GM12878 (cell line): ENCODE results near the gene ESR2. TPM values are rescaled to one million over a fixed set of nuclear protein-coding genes. Genes with fewer than 3 reads are reported as not detected.

ENCODE experiments used
- ATF7 ChIP-seq: fragments of 450-650 bp; IDR thresholded peaks from 2 replicates; pipeline ENCODE4 v1.6.1; 2016; ENCODE audit warnings: low read depth, mild to moderate bottlenecking
- CREB1 ChIP-seq: IDR thresholded peaks from 2 replicates; pipeline ENCODE4 v1.6.1; 2012; ENCODE audit warnings: low read depth, mild to moderate bottlenecking, inconsistent platforms
- ETV6 ChIP-seq, 2 experiments: fragments of 450-650 bp in 1 of 2; IDR thresholded peaks in 1 of 2; conservative IDR thresholded peaks in 1 of 2; 2 replicates each; pipeline ENCODE4 v1.6.1; 2014; ENCODE audit warnings: antibody characterized with exemption in 1 of 2, borderline replicate concordance in 1 of 2, low read depth in 1 of 2, mild to moderate bottlenecking in 1 of 2, moderate library complexity in 1 of 2
- HCFC1 ChIP-seq: fragments of 150-350 bp; IDR thresholded peaks from 2 replicates; pipeline ENCODE4 v1.6.1; 2014; ENCODE audit warnings: low read length
- MEF2B ChIP-seq: fragments of 450-650 bp; IDR thresholded peaks from 2 replicates; pipeline ENCODE4 v1.6.1; 2018; ENCODE audit warnings: mild to moderate bottlenecking, moderate library complexity; ENCODE audit not compliant: partially characterized antibody, poor library complexity, severe bottlenecking
- NFXL1 ChIP-seq: fragments of 450-650 bp; IDR thresholded peaks from 2 replicates; pipeline ENCODE4 v1.6.1; 2017; ENCODE audit warnings: antibody characterized with exemption, mild to moderate bottlenecking, borderline replicate concordance
- PAX5 ChIP-seq: IDR thresholded peaks from 2 replicates; pipeline ENCODE4 v1.6.1; 2011; ENCODE audit warnings: low read depth, low read length, borderline replicate concordance
- RCOR1 ChIP-seq: conservative IDR thresholded peaks from 2 replicates; pipeline ENCODE4 v1.6.1; 2012; ENCODE audit warnings: low read depth, low read length, improper control_type of control experiment
- SIN3A ChIP-seq: IDR thresholded peaks from 2 replicates; pipeline ENCODE4 v1.6.1; 2012; ENCODE audit warnings: low read depth, low read length, improper control_type of control experiment
- TAF1 ChIP-seq: IDR thresholded peaks from 2 replicates; pipeline ENCODE4 v1.6.1; 2011; ENCODE audit warnings: mild to moderate bottlenecking, low read depth, low read length, borderline replicate concordance
- USF2 ChIP-seq: IDR thresholded peaks from 2 replicates; pipeline ENCODE4 v1.6.1; 2011; ENCODE audit warnings: low read depth, low read length, improper control_type of control experiment, borderline replicate concordance
- ZNF687 ChIP-seq: fragments of 450-650 bp; IDR thresholded peaks from 2 replicates; pipeline ENCODE4 v1.6.1; 2017; ENCODE audit warnings: mild to moderate bottlenecking, moderate library complexity
- polyA plus RNA-seq, 11 experiments: library from polyadenylated mRNA; depleted of rRNA in 4 of 11; unstranded in 6 of 11; stranded (reverse) in 5 of 11; fragments of >200 nt; fragmentation: Nextera tagmentation in 4 of 11; fragmentation: Illumina TruSeq in 1 of 11; extraction: Ambion mirVana in 4 of 11; extraction: Trizol in 1 of 11; gene quantifications; 1 replicate in 1 of 11; 2 replicates in 10 of 11; pipeline versions ENCODE4 v1.2.1 to v1.2.3, GENCODE V29; 2011 to 2016; ENCODE audit warnings: inconsistent platforms in 2 of 11, missing spikeins in 2 of 11, low read depth in 1 of 11
- total RNA-seq, 4 experiments: library from RNA; depleted of rRNA in 3 of 4; stranded (reverse); fragments of >200 nt in 3 of 4; fragmentation: Illumina TruSeq in 1 of 4; extraction: Trizol in 1 of 4; gene quantifications; 2 replicates each; pipeline versions ENCODE4 v1.2.1 to v1.2.3, GENCODE V29; 2013 to 2021
- TF ChIP-seq, protein P1 (sequence below): fragments of 450-650 bp; IDR thresholded peaks from 2 replicates; pipeline ENCODE4 v1.6.1; 2017; ENCODE audit warnings: antibody characterized with exemption, mild to moderate bottlenecking, moderate library complexity
- TF ChIP-seq, protein P2 (sequence below): IDR thresholded peaks from 2 replicates; pipeline ENCODE4 v1.6.1; 2011; ENCODE audit warnings: low read depth, mild to moderate bottlenecking, low read length, moderate library complexity, borderline replicate concordance; ENCODE audit errors: extremely low read depth
- TF ChIP-seq, protein P3 (sequence below): IDR thresholded peaks from 2 replicates; pipeline ENCODE4 v1.6.1; 2012; ENCODE audit warnings: improper control_type of control experiment, low read depth, low read length; ENCODE audit not compliant: insufficient replicate concordance

The ESR2 gene
- total and polyA plus RNA-seq, 10 of the 15 experiments (the other 5 are each of a cell fraction or from before 2014, with no cell fraction given) = 0.29 to 2.6 (median 0.81) TPM

GRCh38 chr14:64210216-64210615 lies 84.0 kb downstream of the ESR2 start (continued):
- TF ChIP-seq, protein P1, sequence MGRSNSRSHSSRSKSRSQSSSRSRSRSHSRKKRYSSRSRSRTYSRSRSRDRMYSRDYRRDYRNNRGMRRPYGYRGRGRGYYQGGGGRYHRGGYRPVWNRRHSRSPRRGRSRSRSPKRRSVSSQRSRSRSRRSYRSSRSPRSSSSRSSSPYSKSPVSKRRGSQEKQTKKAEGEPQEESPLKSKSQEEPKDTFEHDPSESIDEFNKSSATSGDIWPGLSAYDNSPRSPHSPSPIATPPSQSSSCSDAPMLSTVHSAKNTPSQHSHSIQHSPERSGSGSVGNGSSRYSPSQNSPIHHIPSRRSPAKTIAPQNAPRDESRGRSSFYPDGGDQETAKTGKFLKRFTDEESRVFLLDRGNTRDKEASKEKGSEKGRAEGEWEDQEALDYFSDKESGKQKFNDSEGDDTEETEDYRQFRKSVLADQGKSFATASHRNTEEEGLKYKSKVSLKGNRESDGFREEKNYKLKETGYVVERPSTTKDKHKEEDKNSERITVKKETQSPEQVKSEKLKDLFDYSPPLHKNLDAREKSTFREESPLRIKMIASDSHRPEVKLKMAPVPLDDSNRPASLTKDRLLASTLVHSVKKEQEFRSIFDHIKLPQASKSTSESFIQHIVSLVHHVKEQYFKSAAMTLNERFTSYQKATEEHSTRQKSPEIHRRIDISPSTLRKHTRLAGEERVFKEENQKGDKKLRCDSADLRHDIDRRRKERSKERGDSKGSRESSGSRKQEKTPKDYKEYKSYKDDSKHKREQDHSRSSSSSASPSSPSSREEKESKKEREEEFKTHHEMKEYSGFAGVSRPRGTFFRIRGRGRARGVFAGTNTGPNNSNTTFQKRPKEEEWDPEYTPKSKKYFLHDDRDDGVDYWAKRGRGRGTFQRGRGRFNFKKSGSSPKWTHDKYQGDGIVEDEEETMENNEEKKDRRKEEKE = no peak
- TF ChIP-seq PAX5 (no peak), TAF1 (no peak), NFXL1 (no peak), SIN3A (no peak), USF2 (no peak), RCOR1 (no peak), ATF7 (no peak), CREB1 (no peak), ETV6 (conservative IDR thresholded peaks at IDR 0.05 in 1 of 2, IDR thresholded peaks at IDR 0.05 in 1 of 2; ENCODE audit: borderline replicate concordance in 1 of 2, low read depth in 1 of 2) (no peak), MEF2B (no peak), ZNF687 (no peak), HCFC1 (no peak)
- TF ChIP-seq, protein P2, sequence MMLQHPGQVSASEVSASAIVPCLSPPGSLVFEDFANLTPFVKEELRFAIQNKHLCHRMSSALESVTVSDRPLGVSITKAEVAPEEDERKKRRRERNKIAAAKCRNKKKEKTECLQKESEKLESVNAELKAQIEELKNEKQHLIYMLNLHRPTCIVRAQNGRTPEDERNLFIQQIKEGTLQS = no peak
- TF ChIP-seq, protein P3, sequence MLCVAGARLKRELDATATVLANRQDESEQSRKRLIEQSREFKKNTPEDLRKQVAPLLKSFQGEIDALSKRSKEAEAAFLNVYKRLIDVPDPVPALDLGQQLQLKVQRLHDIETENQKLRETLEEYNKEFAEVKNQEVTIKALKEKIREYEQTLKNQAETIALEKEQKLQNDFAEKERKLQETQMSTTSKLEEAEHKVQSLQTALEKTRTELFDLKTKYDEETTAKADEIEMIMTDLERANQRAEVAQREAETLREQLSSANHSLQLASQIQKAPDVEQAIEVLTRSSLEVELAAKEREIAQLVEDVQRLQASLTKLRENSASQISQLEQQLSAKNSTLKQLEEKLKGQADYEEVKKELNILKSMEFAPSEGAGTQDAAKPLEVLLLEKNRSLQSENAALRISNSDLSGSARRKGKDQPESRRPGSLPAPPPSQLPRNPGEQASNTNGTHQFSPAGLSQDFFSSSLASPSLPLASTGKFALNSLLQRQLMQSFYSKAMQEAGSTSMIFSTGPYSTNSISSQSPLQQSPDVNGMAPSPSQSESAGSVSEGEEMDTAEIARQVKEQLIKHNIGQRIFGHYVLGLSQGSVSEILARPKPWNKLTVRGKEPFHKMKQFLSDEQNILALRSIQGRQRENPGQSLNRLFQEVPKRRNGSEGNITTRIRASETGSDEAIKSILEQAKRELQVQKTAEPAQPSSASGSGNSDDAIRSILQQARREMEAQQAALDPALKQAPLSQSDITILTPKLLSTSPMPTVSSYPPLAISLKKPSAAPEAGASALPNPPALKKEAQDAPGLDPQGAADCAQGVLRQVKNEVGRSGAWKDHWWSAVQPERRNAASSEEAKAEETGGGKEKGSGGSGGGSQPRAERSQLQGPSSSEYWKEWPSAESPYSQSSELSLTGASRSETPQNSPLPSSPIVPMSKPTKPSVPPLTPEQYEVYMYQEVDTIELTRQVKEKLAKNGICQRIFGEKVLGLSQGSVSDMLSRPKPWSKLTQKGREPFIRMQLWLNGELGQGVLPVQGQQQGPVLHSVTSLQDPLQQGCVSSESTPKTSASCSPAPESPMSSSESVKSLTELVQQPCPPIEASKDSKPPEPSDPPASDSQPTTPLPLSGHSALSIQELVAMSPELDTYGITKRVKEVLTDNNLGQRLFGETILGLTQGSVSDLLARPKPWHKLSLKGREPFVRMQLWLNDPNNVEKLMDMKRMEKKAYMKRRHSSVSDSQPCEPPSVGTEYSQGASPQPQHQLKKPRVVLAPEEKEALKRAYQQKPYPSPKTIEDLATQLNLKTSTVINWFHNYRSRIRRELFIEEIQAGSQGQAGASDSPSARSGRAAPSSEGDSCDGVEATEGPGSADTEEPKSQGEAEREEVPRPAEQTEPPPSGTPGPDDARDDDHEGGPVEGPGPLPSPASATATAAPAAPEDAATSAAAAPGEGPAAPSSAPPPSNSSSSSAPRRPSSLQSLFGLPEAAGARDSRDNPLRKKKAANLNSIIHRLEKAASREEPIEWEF = no peak
